Tibial nerve (tissue), 4 donors: ENCODE data around the gene ZNF778. TPM values are rescaled to one million over a fixed set of nuclear protein-coding genes. Genes with fewer than 3 reads are reported as not detected.
A peak's percentile ranks its signal among the peaks of the same experiment; 100 is the strongest.

ENCODE experiments used
- DNase-seq, 2 donors: peaks; one replicate each; pipeline ENCODE4 v3.0.0-alpha.2; 2019; ENCODE audit warnings: low spot score in 2 of 2
- H3K27ac ChIP-seq, 4 donors: fragments of 200-600 bp; sonication (generic) in 3 of 4; one replicate each; pipeline ENCODE4 v1.5.1; 2017 to 2019; ENCODE audit warnings: mild to moderate bottlenecking in 1 of 4
- H3K27me3 ChIP-seq, 2 donors: fragments of 200-600 bp; sonication (generic) in 1 of 2; one replicate each; pipeline versions ENCODE4 v1.5.1 to v1.6.0; 2017 to 2019
- H3K36me3 ChIP-seq, 3 donors: fragments of 200-600 bp; sonication (generic); one replicate each; pipeline ENCODE4 v1.5.1; 2018 to 2019
- H3K4me1 ChIP-seq, 4 donors: fragments of 200-600 bp; sonication (generic) in 3 of 4; one replicate each; pipeline ENCODE4 v1.5.1; 2017 to 2019
- H3K4me3 ChIP-seq, 4 donors: fragments of 200-600 bp; sonication (generic) in 3 of 4; one replicate each; pipeline ENCODE4 v1.5.1; 2017 to 2019; ENCODE audit warnings: mild to moderate bottlenecking in 1 of 4, moderate library complexity in 1 of 4
- H3K9me3 ChIP-seq, 4 donors: fragments of 200-600 bp; sonication (generic) in 3 of 4; one replicate each; pipeline ENCODE4 v1.5.1; 2017 to 2019
- EP300 ChIP-seq, 2 donors: sonication (generic); formaldehyde crosslinking; IDR thresholded peaks; one replicate each; pipeline ENCODE4 v1.6.1; 2017; ENCODE audit warnings: antibody characterized with exemption in 2 of 2, mild to moderate bottlenecking in 1 of 2
- POLR2A ChIP-seq, 2 donors: fragments of 450-650 bp; IDR thresholded peaks; one replicate each; pipeline ENCODE4 v1.6.1; 2017; ENCODE audit warnings: antibody characterized with exemption in 2 of 2, mild to moderate bottlenecking in 2 of 2, moderate library complexity in 2 of 2
- WGBS, 2 donors: methylation state at CpG; one replicate each; pipeline ENCODE4 v1.1.5; 2018; 5-methylcytosine and 5-hydroxymethylcytosine counted together
- total RNA-seq, 4 donors: library from RNA; depleted of rRNA; stranded (reverse); fragments of >200 nt; gene quantifications; one replicate each; pipeline ENCODE4 v1.1.0, GENCODE V29; 2016
- TF ChIP-seq, protein P1 (sequence below), 5 experiments: fragments of 200-600 bp in 3 of 5; fragments of 450-650 bp in 2 of 5; sonication (generic) in 3 of 5; IDR thresholded peaks; one replicate each; pipeline ENCODE4 v1.5.1; 2016 to 2019; ENCODE audit warnings: antibody characterized with exemption in 5 of 5, mild to moderate bottlenecking in 3 of 5, moderate library complexity in 2 of 5

ZNF778 gene
- total RNA-seq, 4 donors from 2014 or later: 11.2 to 26.0 (median 16.2) TPM

DNA sequence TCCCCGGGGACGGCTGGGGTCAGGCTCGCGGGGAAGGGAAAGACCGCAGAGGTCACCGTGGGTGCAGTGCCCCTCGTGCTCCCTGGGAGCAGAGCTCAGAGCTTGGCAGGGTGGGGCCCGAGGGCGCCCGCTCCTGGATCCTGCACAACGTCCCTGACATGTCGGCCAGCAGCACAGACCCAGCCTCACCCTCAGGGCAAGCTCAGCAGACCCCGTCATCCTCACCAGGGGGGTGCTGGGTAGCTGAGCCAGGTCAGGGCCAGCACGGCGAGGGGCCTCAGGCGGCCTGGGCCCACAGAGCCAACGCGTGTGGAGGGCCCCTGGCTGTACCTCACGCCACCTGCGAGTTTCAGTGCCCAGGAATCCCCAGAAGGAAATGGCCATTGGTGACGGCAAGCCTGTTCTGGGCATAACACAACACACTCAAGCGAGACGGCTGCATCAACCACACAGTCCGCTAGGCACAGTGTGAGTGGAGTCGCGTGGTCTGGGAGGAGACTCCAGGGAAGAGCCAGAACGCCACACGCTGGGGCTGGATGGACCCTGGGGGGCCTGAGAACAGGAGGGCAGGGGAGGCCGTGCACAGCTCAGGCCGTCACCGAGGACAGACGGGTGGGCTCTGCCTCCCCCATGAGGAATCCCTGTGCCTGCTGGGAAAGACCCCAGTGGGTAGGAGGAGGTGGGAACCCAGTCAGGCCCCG, 60.3 kb downstream of the ZNF778 start:
- no peak for TF ChIP-seq EP300 (IDR thresholded peaks at IDR 0.05)
- TF ChIP-seq POLR2A (IDR thresholded peaks at IDR 0.05): no peak
- TF ChIP-seq, protein P1, sequence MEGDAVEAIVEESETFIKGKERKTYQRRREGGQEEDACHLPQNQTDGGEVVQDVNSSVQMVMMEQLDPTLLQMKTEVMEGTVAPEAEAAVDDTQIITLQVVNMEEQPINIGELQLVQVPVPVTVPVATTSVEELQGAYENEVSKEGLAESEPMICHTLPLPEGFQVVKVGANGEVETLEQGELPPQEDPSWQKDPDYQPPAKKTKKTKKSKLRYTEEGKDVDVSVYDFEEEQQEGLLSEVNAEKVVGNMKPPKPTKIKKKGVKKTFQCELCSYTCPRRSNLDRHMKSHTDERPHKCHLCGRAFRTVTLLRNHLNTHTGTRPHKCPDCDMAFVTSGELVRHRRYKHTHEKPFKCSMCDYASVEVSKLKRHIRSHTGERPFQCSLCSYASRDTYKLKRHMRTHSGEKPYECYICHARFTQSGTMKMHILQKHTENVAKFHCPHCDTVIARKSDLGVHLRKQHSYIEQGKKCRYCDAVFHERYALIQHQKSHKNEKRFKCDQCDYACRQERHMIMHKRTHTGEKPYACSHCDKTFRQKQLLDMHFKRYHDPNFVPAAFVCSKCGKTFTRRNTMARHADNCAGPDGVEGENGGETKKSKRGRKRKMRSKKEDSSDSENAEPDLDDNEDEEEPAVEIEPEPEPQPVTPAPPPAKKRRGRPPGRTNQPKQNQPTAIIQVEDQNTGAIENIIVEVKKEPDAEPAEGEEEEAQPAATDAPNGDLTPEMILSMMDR (IDR thresholded peaks at IDR 0.05): no peak
- DNase-seq: no peak
- H3K36me3 ChIP-seq: peaks cover 0 to 98% (median 3%) of the 10 kb centered on the region in 3 donors
- 62 to 64% methylated on average over 24 to 33 of the region's 33 CpGs for WGBS, 2 donors
- no peaks in the 10 kb centered on the region for H3K9me3 ChIP-seq
- H3K4me1 ChIP-seq: peaks cover 0 to 19% (median 0%) of the 10 kb centered on the region in 4 donors
- no peaks in the 10 kb centered on the region for H3K27me3 ChIP-seq
- H3K27ac ChIP-seq: peak overlapping the region in 2 of 4 donors; percentile 55 to 59
- H3K4me3 ChIP-seq: no peak overlapping the region

DNA sequence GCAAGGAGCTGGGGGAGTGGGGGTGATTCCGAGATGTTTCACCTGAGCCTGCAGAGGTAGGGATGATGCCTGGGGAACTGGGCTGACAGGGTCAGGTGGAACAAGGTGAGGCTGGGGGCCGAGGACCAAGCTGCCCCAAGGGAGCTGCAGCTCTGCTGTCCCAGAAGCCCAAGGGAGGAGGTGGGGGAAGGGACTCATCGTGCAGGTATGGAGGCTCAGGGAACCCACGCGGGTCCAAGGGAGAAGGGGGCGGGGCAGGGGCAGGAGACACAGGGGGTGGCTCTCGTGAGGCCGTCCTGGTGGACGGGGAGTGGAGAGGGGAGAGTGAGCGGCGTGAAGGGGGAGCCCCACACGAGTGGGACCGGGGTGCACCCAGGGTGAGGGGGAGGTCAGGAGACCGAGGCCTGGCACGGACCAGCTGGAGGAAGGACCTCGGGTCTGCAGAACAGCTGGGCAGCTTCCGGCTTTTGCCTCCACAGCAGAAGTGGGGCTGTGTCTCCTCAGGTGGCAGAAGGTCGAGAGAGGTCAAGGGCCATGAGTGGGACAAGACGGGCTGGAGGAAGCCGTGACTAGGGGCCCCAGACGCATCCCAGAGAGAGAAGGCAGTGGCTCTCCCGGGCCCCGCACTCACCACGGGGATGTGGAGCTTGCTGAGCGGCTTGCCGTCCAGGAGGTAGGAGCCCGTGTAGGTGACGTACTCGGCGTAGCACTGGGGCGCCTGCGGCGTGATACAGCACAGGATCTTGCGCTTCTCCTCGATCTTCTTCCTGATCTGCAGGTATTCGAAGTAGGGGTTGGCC, 61.1 kb downstream of the ZNF778 start:
- TF ChIP-seq, protein P1 (IDR thresholded peaks at IDR 0.05): no peak
- TF ChIP-seq EP300 (IDR thresholded peaks at IDR 0.05) (no peak), POLR2A (IDR thresholded peaks at IDR 0.05) (no peak)
- H3K27ac ChIP-seq: peak overlapping the region in 1 of 4 donors; percentile 59
- H3K4me1 ChIP-seq: peaks cover 0 to 19% (median 0%) of the 10 kb centered on the region in 4 donors
- H3K9me3 ChIP-seq: no peaks in the 10 kb centered on the region
- H3K4me3 ChIP-seq: no peak overlapping the region
- 88 to 93% methylated on average over 36 of the region's 36 CpGs for WGBS, 2 donors
- H3K27me3 ChIP-seq: no peaks in the 10 kb centered on the region
- H3K36me3 ChIP-seq: peaks cover 0 to 98% (median 3%) of the 10 kb centered on the region in 3 donors
- no peak for DNase-seq

DNA sequence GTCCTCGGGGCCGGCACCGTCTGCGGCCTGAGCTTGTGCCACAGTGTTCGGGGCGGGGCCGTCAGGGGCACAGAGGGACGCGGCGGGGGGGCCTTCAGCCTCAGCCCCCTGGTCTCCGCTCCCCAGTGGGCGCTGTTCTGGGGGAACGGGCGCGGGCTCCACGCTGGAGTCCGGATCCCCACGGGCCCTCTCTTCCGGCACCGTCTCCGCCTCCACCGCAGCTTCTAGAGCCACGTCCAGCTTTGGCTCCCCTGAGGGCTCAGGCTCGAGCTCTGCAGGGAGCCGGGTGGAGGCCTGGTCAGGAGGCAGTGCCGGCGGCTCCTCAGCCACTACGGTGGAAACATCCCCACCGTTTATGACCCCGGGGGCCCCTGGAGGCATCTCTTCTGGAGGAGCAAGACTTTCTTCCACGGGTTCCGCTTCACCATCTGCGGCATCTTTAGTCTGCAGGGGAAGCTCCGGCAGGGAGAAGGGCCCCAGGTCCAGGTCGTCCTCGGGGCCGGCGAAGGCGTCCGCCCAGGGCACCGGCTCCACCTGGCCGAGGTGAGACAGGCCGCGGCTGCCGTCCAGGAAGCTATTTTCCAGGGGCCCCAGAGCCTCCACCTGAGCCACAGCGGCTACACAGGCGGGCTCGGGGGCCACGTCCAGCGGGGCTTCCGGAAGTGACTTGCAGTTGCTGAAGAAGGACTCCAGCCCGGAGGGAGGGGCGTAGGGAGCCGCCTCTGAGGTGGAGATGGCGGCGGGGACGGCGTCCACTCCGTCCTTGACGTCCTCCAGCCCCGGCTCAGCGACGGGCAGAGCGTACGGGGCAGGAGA, 62.4 kb downstream of the ZNF778 start:
- H3K36me3 ChIP-seq: peaks cover 2 to 98% (median 10%) of the 10 kb centered on the region in 3 donors
- no peak for DNase-seq
- H3K4me1 ChIP-seq: peaks cover 0 to 19% (median 0%) of the 10 kb centered on the region in 4 donors
- no peaks in the 10 kb centered on the region for H3K9me3 ChIP-seq
- 94 to 95% methylated on average over 46 to 50 of the region's 65 CpGs for WGBS, 2 donors
- TF ChIP-seq POLR2A (IDR thresholded peaks at IDR 0.05) (no peak), EP300 (IDR thresholded peaks at IDR 0.05) (no peak)
- TF ChIP-seq, protein P1 (IDR thresholded peaks at IDR 0.05): no peak
- no peaks in the 10 kb centered on the region for H3K27me3 ChIP-seq
- H3K27ac ChIP-seq: no peak overlapping the region
- H3K4me3 ChIP-seq: no peak overlapping the region

DNA sequence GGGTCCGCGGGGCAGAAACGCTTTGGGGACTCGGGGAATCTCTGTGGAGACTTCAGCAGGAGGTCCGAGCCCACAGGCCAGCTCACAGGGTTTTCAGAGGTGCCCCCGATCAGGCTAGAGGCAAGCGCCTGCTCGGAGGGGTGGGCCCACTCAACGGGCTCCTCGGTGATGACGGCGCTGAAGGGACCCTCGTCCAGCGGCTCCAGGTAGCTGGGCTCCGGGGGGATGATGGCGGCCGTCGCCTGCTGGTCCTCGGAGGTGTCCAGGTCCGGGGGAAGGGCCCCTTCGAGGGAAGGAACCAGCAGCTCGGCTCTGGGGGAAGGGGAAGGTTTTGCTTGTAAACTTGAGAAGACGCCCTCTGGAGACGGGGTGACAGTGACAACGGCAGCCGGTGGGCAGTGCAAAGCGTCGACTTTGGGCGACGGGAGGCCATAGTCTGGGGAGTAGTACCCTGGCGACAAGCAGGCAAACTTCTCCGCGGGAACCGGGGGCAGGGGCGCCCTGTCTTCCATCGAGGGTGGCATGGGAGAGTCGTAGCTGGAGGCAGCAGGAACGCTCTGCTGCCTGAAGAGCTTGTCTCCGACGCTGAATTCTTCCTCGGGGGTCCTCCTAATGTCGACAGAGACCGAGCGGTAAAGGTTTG, 63.2 kb downstream of the ZNF778 start:
- peaks cover 2 to 98% (median 18%) of the 10 kb centered on the region in 3 donors for H3K36me3 ChIP-seq
- no peaks in the 10 kb centered on the region for H3K9me3 ChIP-seq
- H3K4me3 ChIP-seq: no peak overlapping the region
- no peak overlapping the region for H3K27ac ChIP-seq
- TF ChIP-seq EP300 (IDR thresholded peaks at IDR 0.05) (no peak), POLR2A (IDR thresholded peaks at IDR 0.05) (no peak)
- TF ChIP-seq, protein P1 (IDR thresholded peaks at IDR 0.05): no peak
- peaks cover 0 to 19% (median 0%) of the 10 kb centered on the region in 4 donors for H3K4me1 ChIP-seq
- no peaks in the 10 kb centered on the region for H3K27me3 ChIP-seq
- no peak for DNase-seq
- WGBS, 2 donors: 92 to 94% methylated on average over 40 to 41 of the region's 44 CpGs
